T1000 (cell line): ENCODE results near the gene SLC45A1.

Experiments
- DNase-seq: peaks from one replicate; lab custom pipeline; 2025; ENCODE audit warnings: mixed read lengths; lab: John Stamatoyannopoulos, UW

SLC45A1 gene

GRCh38 chr1:8335246-8335645 is 17.3 kb downstream of the SLC45A1 start:
- DNase-seq = no peak

DNA sequence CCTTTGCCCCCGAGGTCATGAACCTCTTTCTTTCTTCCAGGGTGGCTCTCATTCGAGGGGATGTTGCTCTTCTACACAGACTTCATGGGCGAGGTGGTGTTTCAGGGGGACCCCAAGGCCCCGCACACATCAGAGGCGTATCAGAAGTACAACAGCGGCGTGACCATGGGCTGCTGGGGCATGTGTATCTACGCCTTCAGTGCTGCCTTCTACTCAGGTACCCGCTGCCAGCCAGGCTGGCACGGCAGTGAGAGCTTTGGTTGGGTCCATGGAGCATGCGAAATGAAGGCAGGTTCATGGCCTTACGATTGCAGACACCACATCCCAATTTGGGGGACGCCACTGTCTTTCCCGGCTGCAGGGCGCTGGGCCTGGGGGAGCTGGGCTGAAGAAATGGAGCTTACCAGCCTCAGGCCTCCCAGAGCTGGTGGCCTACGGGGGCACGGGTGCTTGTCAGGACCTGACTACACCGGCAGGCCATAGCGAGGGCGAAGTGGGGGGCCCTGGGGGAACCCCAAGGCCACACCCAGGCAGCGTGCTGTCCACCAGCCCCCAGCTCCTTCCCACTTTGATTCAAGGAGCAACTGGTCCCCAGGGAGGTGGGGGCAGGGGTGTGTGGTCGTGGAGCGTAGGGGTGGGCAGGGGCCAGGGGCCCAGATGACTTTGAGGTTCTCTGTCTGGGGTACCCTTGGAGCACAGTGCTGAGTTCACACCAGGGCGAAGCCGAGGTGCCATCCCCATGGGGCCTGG is 20.0 kb downstream of the SLC45A1 start:
- DNase-seq = no peak

GRCh38 chr1:8338526-8339202 is 20.8 kb downstream of the SLC45A1 start:
- no peak for DNase-seq

DNA sequence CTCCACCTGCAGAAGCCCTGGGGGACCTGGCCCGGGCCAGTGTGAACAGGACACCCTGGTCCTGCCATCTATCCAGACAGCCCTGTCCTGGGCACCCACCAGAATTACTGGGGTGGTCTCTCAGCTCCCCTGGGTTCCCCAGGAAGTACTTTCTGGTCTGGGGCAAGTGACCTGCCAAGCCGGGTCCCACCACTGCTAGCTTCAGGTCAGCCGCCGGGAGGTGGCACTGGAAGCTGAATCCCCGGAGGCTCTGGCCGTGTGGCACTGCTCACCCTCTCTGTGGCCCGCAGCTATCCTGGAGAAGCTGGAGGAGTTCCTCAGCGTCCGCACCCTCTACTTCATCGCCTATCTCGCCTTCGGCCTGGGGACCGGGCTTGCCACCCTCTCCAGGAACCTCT is 21.3 kb downstream of the SLC45A1 start:
- no peak for DNase-seq

DNA sequence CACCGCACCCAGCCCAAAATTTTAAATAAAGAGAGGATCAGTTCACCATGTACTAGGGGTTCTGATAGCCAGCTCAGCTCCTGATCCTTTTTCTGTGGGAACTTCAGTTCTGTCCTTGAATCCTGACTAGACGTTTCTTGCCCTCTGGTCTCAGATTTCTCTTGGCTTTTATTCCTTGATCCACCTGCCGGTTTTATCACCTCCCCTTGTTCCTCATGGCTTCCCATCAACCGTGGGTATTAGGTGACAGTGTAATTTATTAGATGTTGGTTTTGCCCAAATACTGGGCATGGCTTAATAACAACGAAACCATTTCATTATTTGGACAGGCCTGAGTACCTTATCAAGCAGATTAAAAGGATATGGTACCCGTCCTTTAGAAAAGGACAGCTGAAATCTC is 22.5 kb downstream of the SLC45A1 start:
- DNase-seq = no peak

GRCh38 chr1:8342325-8342724 is 24.4 kb downstream of the SLC45A1 start:
- DNase-seq = no peak

DNA sequence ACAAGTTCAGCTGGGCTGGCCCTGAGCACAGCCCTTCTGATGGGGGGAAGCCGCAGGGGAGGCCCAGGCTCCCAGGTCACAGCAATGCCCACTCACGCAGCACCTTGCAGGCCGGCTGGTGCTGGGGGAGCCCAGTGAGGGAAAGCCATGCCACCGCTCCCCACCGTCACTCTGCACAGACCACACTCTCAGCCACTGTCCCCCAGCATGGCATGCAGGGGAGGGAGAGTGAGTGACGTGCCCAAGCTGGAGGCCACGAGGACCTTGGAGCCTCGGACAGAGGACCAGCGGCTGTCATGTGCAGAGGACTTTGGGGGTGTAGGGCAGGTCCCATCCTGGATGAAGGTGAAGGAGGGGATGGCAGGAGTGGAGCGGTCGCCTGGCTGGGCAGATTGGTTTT is 25.1 kb downstream of the SLC45A1 start:
- DNase-seq = no peak

- DNase-seq = peak; percentile 80
These were observed 25.6 kb downstream of the SLC45A1 start for GRCh38 chr1:8343464-8344001.

GRCh38 chr1:8344893-8345507 is 27.1 kb downstream of the SLC45A1 start:
- no peak for DNase-seq

- DNase-seq = no peak
These were observed 27.9 kb downstream of the SLC45A1 start for GRCh38 chr1:8345621-8346415.

DNA sequence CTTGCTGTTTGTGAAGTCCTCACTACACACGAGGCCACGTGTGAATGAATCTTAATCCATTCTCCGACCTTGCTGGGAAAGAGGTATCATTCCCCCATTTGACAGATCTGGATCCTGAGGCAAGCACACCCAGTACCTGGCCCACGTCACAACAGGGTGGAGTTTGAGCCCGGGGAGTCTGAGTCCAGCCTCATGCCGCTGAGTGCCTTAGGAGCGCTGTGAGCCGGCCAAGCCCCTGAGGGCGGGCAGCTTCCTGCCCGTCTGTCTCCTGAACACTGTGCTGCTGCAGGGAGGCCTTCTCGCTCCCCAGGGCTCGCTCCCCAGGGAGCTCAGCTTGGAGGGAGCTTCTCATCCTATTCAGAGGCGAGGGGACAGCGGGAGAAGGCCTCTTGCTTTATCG is 29.7 kb downstream of the SLC45A1 start:
- no peak for DNase-seq

GRCh38 chr1:8348047-8348776 is 30.3 kb downstream of the SLC45A1 start:
- no peak for DNase-seq

DNA sequence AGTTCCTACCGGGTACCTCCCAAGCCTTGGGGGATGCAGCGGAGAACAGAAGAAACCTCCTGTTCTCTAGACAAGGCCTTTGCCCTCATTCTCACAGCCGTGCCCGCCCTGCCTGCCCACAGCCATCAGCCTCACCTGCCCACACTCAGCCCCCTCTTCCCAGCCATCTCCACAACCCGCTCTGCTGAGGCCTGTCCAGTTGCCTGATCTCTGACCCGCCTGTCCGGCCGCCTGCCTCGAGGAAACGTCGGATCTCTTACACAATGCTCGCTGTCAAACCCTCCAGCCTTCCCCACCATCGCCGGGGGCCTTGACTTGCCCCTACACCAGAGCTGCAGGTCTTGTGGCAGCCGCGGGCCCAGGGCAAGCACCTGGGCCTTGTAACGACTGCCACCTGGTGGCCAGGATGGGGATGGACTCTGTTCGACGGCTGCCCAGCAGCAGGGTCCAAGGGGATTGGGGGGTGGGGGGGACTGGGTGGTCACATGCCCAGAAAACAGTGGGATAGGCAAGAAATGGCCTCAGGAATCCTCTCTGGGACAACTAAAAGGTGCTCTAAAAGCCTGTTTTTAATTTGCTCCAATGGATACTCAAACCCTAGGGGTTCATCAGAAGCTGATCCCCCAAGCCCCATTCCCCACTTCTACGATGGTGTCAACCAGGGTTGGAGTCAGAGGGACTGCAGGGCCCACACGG is 31.0 kb downstream of the SLC45A1 start:
- peak; percentile 48 for DNase-seq

DNA sequence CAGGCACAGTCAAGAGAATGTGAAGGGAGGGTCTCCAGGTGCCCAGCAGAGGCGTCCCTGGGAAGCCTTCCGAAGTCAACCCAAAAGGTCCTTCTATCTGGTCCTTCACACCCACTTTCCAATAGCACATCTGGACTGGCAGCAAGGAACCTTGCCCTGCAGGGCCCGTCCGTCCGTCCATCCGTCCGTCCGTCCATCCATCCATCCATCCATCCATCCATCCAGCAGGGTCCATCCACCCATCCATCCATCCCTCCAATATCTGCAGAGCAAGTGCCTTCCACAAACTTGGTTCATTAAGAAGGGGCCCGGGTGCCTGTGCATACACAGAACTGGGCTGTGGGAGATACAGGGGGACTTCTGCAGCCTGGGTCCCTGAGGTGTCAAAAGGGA is 31.6 kb downstream of the SLC45A1 start:
- DNase-seq = no peak

DNA sequence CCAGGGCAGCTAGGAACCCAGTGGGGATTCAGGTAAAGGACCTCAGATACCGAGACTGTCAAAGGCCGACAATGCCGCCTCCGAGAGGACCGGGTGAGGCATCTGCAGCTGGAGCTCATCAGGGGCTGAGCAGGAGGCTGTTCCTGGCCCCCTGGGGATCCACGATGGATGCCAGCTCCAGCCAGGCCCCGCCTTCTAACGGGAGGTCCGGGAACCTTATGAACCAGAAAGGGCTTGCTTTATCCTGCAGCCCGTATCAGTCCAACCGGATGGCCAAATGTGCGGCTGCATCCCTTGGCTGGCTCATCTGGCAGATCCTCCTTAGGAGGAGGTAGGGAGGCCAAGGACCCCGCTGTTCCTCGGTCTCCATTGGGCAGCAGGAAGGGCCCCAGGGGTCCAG is 32.0 kb downstream of the SLC45A1 start:
- DNase-seq = no peak

DNA sequence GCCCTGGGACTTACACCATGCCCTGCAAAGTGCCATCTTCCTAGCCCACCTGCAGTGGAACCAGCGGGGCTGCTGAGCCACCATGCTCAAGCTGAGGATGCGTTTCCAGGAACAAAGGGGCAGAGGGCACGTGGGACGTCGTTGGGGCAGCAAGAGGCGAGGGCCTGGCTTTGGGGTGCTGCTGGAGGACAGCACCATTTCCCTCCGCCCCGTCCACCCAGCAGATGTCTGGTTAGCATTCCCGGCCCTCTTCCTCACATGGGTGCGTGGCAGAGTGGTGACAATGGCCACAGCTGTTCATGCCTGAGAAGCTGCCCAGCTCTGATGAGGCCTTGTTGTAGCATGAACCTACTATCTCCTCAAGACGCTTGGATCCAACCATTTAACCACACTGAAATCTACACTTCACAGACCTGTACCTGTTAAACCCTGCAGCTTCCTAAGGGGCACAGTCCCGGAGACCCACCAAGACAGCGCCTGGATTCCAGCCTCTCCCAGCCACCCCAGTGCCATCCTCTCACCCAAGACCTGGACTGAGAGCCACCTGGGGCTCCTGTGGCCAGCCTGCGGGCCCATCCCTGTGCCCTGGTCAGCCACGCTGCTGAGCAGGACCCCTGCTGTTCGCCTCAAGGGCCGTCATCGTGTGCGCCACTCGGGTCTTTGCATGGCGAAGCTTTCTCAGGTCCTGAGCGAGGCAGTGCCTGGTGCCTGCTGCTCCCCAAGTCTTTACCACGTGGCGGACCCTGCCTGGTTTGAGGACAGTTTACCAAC is 33.2 kb downstream of the SLC45A1 start:
- DNase-seq = no peak

- DNase-seq = no peak
These were observed 34.0 kb downstream of the SLC45A1 start for GRCh38 chr1:8351693-8352470.

DNA sequence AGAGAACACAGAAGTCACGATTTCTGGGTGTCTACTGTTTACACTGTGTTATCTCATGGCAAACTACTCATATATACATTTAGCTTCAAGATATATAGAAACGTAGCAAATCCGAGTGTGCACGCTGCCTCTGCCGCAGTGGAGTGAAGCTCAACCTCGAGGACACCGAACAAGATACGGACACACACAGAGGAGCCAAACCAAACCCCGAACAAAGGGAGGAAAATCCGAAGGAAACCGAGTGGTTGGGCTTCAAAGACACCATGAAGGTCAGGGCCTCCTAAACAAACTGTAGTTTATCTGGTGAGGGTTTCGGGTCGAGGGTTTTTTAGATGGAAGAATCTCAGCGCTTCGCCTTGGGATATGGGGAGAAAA is 34.5 kb downstream of the SLC45A1 start:
- DNase-seq = no peak
